ENCODE measurements around the gene MOCS3. TPM values are rescaled to one million over a fixed set of nuclear protein-coding genes. Genes with fewer than 3 reads are reported as not detected.
"Not testable (repeated sequence)": the region's sequence is repeated elsewhere in the genome, so short reads cannot be mapped to it uniquely, and the experiment has no call there.

MOCS3 gene
- total RNA-seq, 1 donor from 2014 or later = 6.2 TPM

GRCh38 chr20:50978533-50978932 lies 19.9 kb downstream of the MOCS3 start:
- H3K27me3 Mint-ChIP-seq (ENCODE audit: insufficient read depth) = peaks cover 12% of the 10 kb centered on the region
- peaks cover 16% of the 10 kb centered on the region for H3K4me1 Mint-ChIP-seq (ENCODE audit: low read depth)
- H3K36me3 Mint-ChIP-seq (ENCODE audit: low read depth); H3K9me3 Mint-ChIP-seq; intact Hi-C loops (cut with micrococcal nuclease); H3K4me3 Mint-ChIP-seq; DNase-seq (ENCODE audit: low spot score); H3K27ac Mint-ChIP-seq: not testable (repeated sequence)

- H3K27me3 Mint-ChIP-seq (ENCODE audit: insufficient read depth) = peaks cover 11% of the 10 kb centered on the region
- no peak for DNase-seq (ENCODE audit: low spot score)
- H3K9me3 Mint-ChIP-seq = no peaks in the 10 kb centered on the region
- H3K27ac Mint-ChIP-seq = peak overlapping the region; percentile 93
- peak overlapping the region; percentile 37 for H3K4me3 Mint-ChIP-seq
- intact Hi-C loops (cut with micrococcal nuclease) = loop anchor here (1.0 to 10.0 kb wide), 8 partner anchors 49 to 825 kb away; partner anchors contain the start of genes ADNP, BCAS4 and SALL4
- no peaks in the 10 kb centered on the region for H3K36me3 Mint-ChIP-seq (ENCODE audit: low read depth)
- peaks cover 16% of the 10 kb centered on the region for H3K4me1 Mint-ChIP-seq (ENCODE audit: low read depth)
These were observed 21.6 kb downstream of the MOCS3 start for GRCh38 chr20:50980071-50980681.

- Mint-ChIP-seq H3K4me3 (no peak overlapping the region), H3K27ac (peak overlapping the region; percentile 93)
- intact Hi-C loops (cut with micrococcal nuclease) = loop anchor here (1.0 to 10.0 kb wide), 8 partner anchors 50 to 824 kb away; partner anchors contain the start of genes ADNP, BCAS4 and SALL4
These were observed 22.5 kb downstream of the MOCS3 start for GRCh38 chr20:50980851-50981713.

GRCh38 chr20:50981714-50982048 lies 23.1 kb downstream of the MOCS3 start:
- Mint-ChIP-seq H3K27ac (no peak overlapping the region), H3K27me3 (ENCODE audit: insufficient read depth) (peaks cover 17% of the 10 kb centered on the region), H3K4me3 (no peak overlapping the region), H3K9me3 (no peaks in the 10 kb centered on the region), H3K4me1 (ENCODE audit: low read depth) (peaks cover 16% of the 10 kb centered on the region), H3K36me3 (ENCODE audit: low read depth) (no peaks in the 10 kb centered on the region)
- no peak for DNase-seq (ENCODE audit: low spot score)
- intact Hi-C loops (cut with micrococcal nuclease) = loop anchor here (2.0 to 10.0 kb wide), 5 partner anchors 187 to 823 kb away; partner anchors contain the start of genes BCAS4 and SALL4

More at GRCh38 chr20:50980851-50981713, 22.5 kb downstream of the MOCS3 start:
- peaks cover 12% of the 10 kb centered on the region for H3K27me3 Mint-ChIP-seq (ENCODE audit: insufficient read depth)
- H3K36me3 Mint-ChIP-seq (ENCODE audit: low read depth) = no peaks in the 10 kb centered on the region
- no peaks in the 10 kb centered on the region for H3K9me3 Mint-ChIP-seq
- peaks cover 16% of the 10 kb centered on the region for H3K4me1 Mint-ChIP-seq (ENCODE audit: low read depth)
- peak; percentile 30 for DNase-seq (ENCODE audit: low spot score)

GRCh38 chr20:50982363-50982762 lies 23.7 kb downstream of the MOCS3 start:
- Mint-ChIP-seq H3K4me3 (no peak overlapping the region), H3K4me1 (ENCODE audit: low read depth) (peaks cover 16% of the 10 kb centered on the region), H3K36me3 (ENCODE audit: low read depth) (no peaks in the 10 kb centered on the region), H3K9me3 (no peaks in the 10 kb centered on the region), H3K27me3 (ENCODE audit: insufficient read depth) (peaks cover 15% of the 10 kb centered on the region), H3K27ac (no peak overlapping the region)
- intact Hi-C loops (cut with micrococcal nuclease) = loop anchor here (5.0 to 10.0 kb wide), 4 partner anchors 188 to 822 kb away; partner anchors contain the start of genes BCAS4 and SALL4
- DNase-seq (ENCODE audit: low spot score) = no peak

- Mint-ChIP-seq H3K27ac (no peak overlapping the region), H3K27me3 (ENCODE audit: insufficient read depth) (peaks cover 21% of the 10 kb centered on the region), H3K4me1 (ENCODE audit: low read depth) (peaks cover 21% of the 10 kb centered on the region), H3K9me3 (no peaks in the 10 kb centered on the region), H3K4me3 (no peak overlapping the region), H3K36me3 (ENCODE audit: low read depth) (no peaks in the 10 kb centered on the region)
- no peak for DNase-seq (ENCODE audit: low spot score)
- intact Hi-C loops (cut with micrococcal nuclease) = loop anchor here (5.0 to 10.0 kb wide), 4 partner anchors 189 to 821 kb away; partner anchors contain the start of genes BCAS4 and SALL4
These were observed 24.7 kb downstream of the MOCS3 start for GRCh38 chr20:50983321-50983720.

GRCh38 chr20:50987493-50988210 lies 29.0 kb downstream of the MOCS3 start:
- DNase-seq (ENCODE audit: low spot score) = peak; percentile 56
- intact Hi-C loops (cut with micrococcal nuclease) = loop anchor here (1.0 to 10.0 kb wide), 7 partner anchors 193 to 1095 kb away; partner anchors contain the start of genes BCAS4 and SALL4
- Mint-ChIP-seq H3K9me3 (no peaks in the 10 kb centered on the region), H3K4me1 (ENCODE audit: low read depth) (peaks cover 5% of the 10 kb centered on the region), H3K36me3 (ENCODE audit: low read depth) (no peaks in the 10 kb centered on the region), H3K4me3 (no peak overlapping the region), H3K27me3 (ENCODE audit: insufficient read depth) (peaks cover 18% of the 10 kb centered on the region), H3K27ac (no peak overlapping the region)

GRCh38 chr20:50991076-50991475 lies 32.5 kb downstream of the MOCS3 start:
- Mint-ChIP-seq H3K36me3 (ENCODE audit: low read depth) (no peaks in the 10 kb centered on the region), H3K4me1 (ENCODE audit: low read depth) (peaks cover 11% of the 10 kb centered on the region), H3K9me3 (no peaks in the 10 kb centered on the region), H3K27ac (no peak overlapping the region), H3K27me3 (ENCODE audit: insufficient read depth) (peaks cover 15% of the 10 kb centered on the region), H3K4me3 (no peak overlapping the region)
- intact Hi-C loops (cut with micrococcal nuclease) = no loop called here
- DNase-seq (ENCODE audit: low spot score) = no peak

GRCh38 chr20:50992336-50992732 lies 33.7 kb downstream of the MOCS3 start:
- intact Hi-C loops (cut with micrococcal nuclease) = no loop called here
- no peaks in the 10 kb centered on the region for H3K9me3 Mint-ChIP-seq
- DNase-seq (ENCODE audit: low spot score) = no peak
- H3K4me1 Mint-ChIP-seq (ENCODE audit: low read depth) = peaks cover 11% of the 10 kb centered on the region
- H3K27ac Mint-ChIP-seq = no peak overlapping the region
- H3K4me3 Mint-ChIP-seq = no peak overlapping the region
- H3K27me3 Mint-ChIP-seq (ENCODE audit: insufficient read depth) = peaks cover 12% of the 10 kb centered on the region
- no peaks in the 10 kb centered on the region for H3K36me3 Mint-ChIP-seq (ENCODE audit: low read depth)

- intact Hi-C loops (cut with micrococcal nuclease) = loop anchor here (1.0 kb wide), 1 partner anchor 313 kb away; no protein-coding TSS in a partner anchor
- DNase-seq (ENCODE audit: low spot score) = peak; percentile 33
- H3K27ac Mint-ChIP-seq = no peak overlapping the region
These were observed 34.3 kb downstream of the MOCS3 start for GRCh38 chr20:50992733-50993457.

GRCh38 chr20:50993876-50994275 lies 35.3 kb downstream of the MOCS3 start:
- intact Hi-C loops (cut with micrococcal nuclease) = loop anchor here (1.0 kb wide), 1 partner anchor 312 kb away; no protein-coding TSS in a partner anchor
- Mint-ChIP-seq H3K4me3 (no peak overlapping the region), H3K36me3 (ENCODE audit: low read depth) (no peaks in the 10 kb centered on the region), H3K27ac (no peak overlapping the region), H3K9me3 (no peaks in the 10 kb centered on the region), H3K27me3 (ENCODE audit: insufficient read depth) (peaks cover 7% of the 10 kb centered on the region), H3K4me1 (ENCODE audit: low read depth) (peaks cover 6% of the 10 kb centered on the region)
- no peak for DNase-seq (ENCODE audit: low spot score)

More at GRCh38 chr20:50992733-50993457, 34.3 kb downstream of the MOCS3 start:
- Mint-ChIP-seq H3K9me3 (no peaks in the 10 kb centered on the region), H3K4me3 (no peak overlapping the region), H3K36me3 (ENCODE audit: low read depth) (no peaks in the 10 kb centered on the region), H3K4me1 (ENCODE audit: low read depth) (peaks cover 6% of the 10 kb centered on the region), H3K27me3 (ENCODE audit: insufficient read depth) (peaks cover 9% of the 10 kb centered on the region)

GRCh38 chr20:50995506-50995905 lies 36.9 kb downstream of the MOCS3 start:
- Mint-ChIP-seq H3K36me3 (ENCODE audit: low read depth) (no peaks in the 10 kb centered on the region), H3K27me3 (ENCODE audit: insufficient read depth) (peaks cover 9% of the 10 kb centered on the region), H3K4me3 (no peak overlapping the region), H3K27ac (no peak overlapping the region), H3K4me1 (ENCODE audit: low read depth) (peaks cover 6% of the 10 kb centered on the region), H3K9me3 (no peaks in the 10 kb centered on the region)
- no peak for DNase-seq (ENCODE audit: low spot score)
- intact Hi-C loops (cut with micrococcal nuclease) = no loop called here
